ENCODE measurements around the gene RAP1GDS1.

RAP1GDS1 gene

DNA sequence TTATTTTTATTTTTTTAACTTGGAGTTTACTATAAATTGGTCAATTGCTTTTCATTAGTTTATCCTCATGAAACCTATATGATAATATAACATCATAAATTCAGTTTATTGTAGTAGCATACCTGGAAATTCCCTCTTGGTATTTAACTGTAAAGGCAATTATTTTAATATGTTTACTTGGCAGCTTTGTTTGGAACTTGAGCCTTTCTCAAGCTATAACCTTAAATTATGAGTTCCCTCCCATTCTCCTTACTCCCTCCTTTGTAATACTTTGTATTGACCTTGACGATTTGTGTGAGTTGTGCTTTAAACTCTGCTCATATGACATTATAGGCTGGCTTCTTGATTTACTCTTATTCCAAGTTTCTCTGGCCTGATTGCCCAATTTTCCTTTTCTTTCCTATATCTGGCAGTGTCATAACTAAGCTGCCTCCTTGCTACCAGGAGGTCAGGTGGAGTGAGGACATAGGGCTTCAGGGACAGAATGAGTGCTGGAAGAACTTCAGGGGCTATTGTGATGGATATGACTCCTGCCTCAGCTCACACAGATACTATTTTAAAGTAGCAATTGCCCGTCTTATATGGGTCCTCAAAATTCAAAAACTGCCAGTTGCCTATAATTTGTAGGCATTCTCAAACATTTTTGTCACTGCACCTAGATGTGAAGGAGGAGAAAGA is 77.7 kb downstream of the RAP1GDS1 start:
- TF ChIP-seq CEBPB (IDR thresholded peaks at IDR 0.05) (no peak), TEAD4 (IDR thresholded peaks at IDR 0.05) (no peak), EP300 (IDR thresholded peaks at IDR 0.05; ENCODE audit: borderline replicate concordance) (no peak), ZBTB7A (IDR thresholded peaks at IDR 0.05; ENCODE audit: low read depth) (no peak), NFIC (IDR thresholded peaks at IDR 0.05) (no peak), TCF12 (IDR thresholded peaks at IDR 0.05; ENCODE audit: low read depth) (no peak), YY1 (IDR thresholded peaks at IDR 0.05; ENCODE audit: low read depth) (no peak), FOXM1 (IDR thresholded peaks at IDR 0.05; ENCODE audit: borderline replicate concordance, low read depth) (no peak), TAF1 (IDR thresholded peaks at IDR 0.05; ENCODE audit: low read depth) (no peak), EGR1 (IDR thresholded peaks at IDR 0.05) (no peak), CREB1 (IDR thresholded peaks at IDR 0.05; ENCODE audit: low read depth) (no peak), RAD21 (IDR thresholded peaks at IDR 0.05; ENCODE audit: low read depth) (no peak), MAX (IDR thresholded peaks at IDR 0.05) (no peak)
- TF ChIP-seq, protein P1, sequence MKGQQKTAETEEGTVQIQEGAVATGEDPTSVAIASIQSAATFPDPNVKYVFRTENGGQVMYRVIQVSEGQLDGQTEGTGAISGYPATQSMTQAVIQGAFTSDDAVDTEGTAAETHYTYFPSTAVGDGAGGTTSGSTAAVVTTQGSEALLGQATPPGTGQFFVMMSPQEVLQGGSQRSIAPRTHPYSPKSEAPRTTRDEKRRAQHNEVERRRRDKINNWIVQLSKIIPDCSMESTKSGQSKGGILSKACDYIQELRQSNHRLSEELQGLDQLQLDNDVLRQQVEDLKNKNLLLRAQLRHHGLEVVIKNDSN (IDR thresholded peaks at IDR 0.05), result no peak
- TF ChIP-seq, protein P2, sequence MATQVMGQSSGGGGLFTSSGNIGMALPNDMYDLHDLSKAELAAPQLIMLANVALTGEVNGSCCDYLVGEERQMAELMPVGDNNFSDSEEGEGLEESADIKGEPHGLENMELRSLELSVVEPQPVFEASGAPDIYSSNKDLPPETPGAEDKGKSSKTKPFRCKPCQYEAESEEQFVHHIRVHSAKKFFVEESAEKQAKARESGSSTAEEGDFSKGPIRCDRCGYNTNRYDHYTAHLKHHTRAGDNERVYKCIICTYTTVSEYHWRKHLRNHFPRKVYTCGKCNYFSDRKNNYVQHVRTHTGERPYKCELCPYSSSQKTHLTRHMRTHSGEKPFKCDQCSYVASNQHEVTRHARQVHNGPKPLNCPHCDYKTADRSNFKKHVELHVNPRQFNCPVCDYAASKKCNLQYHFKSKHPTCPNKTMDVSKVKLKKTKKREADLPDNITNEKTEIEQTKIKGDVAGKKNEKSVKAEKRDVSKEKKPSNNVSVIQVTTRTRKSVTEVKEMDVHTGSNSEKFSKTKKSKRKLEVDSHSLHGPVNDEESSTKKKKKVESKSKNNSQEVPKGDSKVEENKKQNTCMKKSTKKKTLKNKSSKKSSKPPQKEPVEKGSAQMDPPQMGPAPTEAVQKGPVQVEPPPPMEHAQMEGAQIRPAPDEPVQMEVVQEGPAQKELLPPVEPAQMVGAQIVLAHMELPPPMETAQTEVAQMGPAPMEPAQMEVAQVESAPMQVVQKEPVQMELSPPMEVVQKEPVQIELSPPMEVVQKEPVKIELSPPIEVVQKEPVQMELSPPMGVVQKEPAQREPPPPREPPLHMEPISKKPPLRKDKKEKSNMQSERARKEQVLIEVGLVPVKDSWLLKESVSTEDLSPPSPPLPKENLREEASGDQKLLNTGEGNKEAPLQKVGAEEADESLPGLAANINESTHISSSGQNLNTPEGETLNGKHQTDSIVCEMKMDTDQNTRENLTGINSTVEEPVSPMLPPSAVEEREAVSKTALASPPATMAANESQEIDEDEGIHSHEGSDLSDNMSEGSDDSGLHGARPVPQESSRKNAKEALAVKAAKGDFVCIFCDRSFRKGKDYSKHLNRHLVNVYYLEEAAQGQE (IDR thresholded peaks at IDR 0.05; ENCODE audit: low read depth), result no peak

DNA sequence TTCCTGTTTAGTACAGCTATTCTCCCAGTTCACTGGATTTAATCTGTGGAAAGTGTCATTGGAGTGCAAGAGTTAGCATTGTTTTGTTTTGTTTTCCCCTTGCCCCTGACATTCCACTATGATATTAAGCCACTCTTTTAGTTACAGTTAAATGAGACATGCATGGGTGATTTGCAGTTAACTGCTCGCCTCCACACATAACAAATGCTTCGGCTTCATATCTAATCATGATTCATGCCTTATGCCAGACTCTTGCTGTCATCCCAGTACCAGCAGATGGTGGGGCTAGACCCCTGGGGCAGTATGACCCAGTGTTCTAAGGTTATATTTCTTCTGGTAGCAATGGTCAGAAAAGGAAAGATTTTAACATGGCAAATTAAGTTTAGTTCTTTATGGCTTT is 80.1 kb downstream of the RAP1GDS1 start:
- TF ChIP-seq TCF12 (IDR thresholded peaks at IDR 0.05; ENCODE audit: low read depth) (no peak), EGR1 (IDR thresholded peaks at IDR 0.05) (no peak), NFIC (IDR thresholded peaks at IDR 0.05) (no peak), TAF1 (IDR thresholded peaks at IDR 0.05; ENCODE audit: low read depth) (no peak), ZBTB7A (IDR thresholded peaks at IDR 0.05; ENCODE audit: low read depth) (no peak), CEBPB (IDR thresholded peaks at IDR 0.05) (no peak), FOXM1 (IDR thresholded peaks at IDR 0.05; ENCODE audit: borderline replicate concordance, low read depth) (no peak), YY1 (IDR thresholded peaks at IDR 0.05; ENCODE audit: low read depth) (no peak), CREB1 (IDR thresholded peaks at IDR 0.05; ENCODE audit: low read depth) (no peak), TEAD4 (IDR thresholded peaks at IDR 0.05) (no peak), RAD21 (IDR thresholded peaks at IDR 0.05; ENCODE audit: low read depth) (no peak), MAX (IDR thresholded peaks at IDR 0.05) (no peak), EP300 (IDR thresholded peaks at IDR 0.05; ENCODE audit: borderline replicate concordance) (no peak)
- TF ChIP-seq, protein P1 (IDR thresholded peaks at IDR 0.05), result no peak
- TF ChIP-seq, protein P2 (IDR thresholded peaks at IDR 0.05; ENCODE audit: low read depth), result no peak

DNA sequence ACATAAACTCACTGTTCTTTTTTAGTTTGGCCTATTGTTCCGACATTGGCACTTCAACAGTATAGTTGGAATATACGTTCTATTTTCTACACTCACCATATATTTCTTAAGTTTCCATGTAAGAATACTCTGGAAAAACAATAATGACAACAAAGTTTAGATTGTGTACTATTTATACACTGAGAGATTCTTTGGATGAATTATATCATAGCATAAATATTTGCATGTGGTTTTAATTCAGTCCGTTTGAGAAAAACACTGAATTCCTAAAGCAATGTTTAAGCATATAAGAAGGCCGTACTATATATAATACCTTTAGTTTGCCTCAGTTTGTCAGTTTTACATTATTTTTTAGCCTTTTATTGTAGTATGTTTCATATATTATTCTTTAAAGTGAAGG is 82.4 kb downstream of the RAP1GDS1 start:
- TF ChIP-seq YY1 (IDR thresholded peaks at IDR 0.05; ENCODE audit: low read depth) (no peak), CREB1 (IDR thresholded peaks at IDR 0.05; ENCODE audit: low read depth) (no peak), TCF12 (IDR thresholded peaks at IDR 0.05; ENCODE audit: low read depth) (no peak), ZBTB7A (IDR thresholded peaks at IDR 0.05; ENCODE audit: low read depth) (no peak), EP300 (IDR thresholded peaks at IDR 0.05; ENCODE audit: borderline replicate concordance) (no peak), MAX (IDR thresholded peaks at IDR 0.05) (no peak), TAF1 (IDR thresholded peaks at IDR 0.05; ENCODE audit: low read depth) (no peak), FOXM1 (IDR thresholded peaks at IDR 0.05; ENCODE audit: borderline replicate concordance, low read depth) (no peak), NFIC (IDR thresholded peaks at IDR 0.05) (no peak), EGR1 (IDR thresholded peaks at IDR 0.05) (no peak), CEBPB (IDR thresholded peaks at IDR 0.05) (no peak), RAD21 (IDR thresholded peaks at IDR 0.05; ENCODE audit: low read depth) (no peak), TEAD4 (IDR thresholded peaks at IDR 0.05) (no peak)
- TF ChIP-seq, protein P1 (IDR thresholded peaks at IDR 0.05), result no peak
- TF ChIP-seq, protein P2 (IDR thresholded peaks at IDR 0.05; ENCODE audit: low read depth), result no peak
